BE2C (cell line): Measurements from ENCODE around the gene C5orf22.
"Not testable (repeated sequence)": the region's sequence is repeated elsewhere in the genome, so short reads cannot be mapped to it uniquely, and the experiment has no call there.

ENCODE experiments used
- DNase-seq: peaks from one replicate; pipeline ENCODE4 v3.0.0-alpha.2; 2020
- H3K27me3 ChIP-seq: fragments of 250-450 bp; sonication (Bioruptor Pico); 2 replicates; pipeline ENCODE4 v1.5.1; 2020; ENCODE audit warnings: mild to moderate bottlenecking
- H3K36me3 ChIP-seq: fragments of 250-450 bp; sonication (Bioruptor Pico); 2 replicates; pipeline ENCODE4 v1.5.1; 2020; ENCODE audit warnings: mild to moderate bottlenecking
- H3K4me1 ChIP-seq: fragments of 250-450 bp; sonication (Bioruptor Pico); 2 replicates; pipeline ENCODE4 v1.5.1; 2020
- H3K4me3 ChIP-seq: 2 replicates; pipeline ENCODE4 v1.5.1; 2011; ENCODE audit warnings: low read depth, low read length
- H3K9me3 ChIP-seq: fragments of 250-450 bp; sonication (Bioruptor Pico); 2 replicates; pipeline ENCODE4 v1.5.1; 2020
- CTCF ChIP-seq: IDR thresholded peaks from 2 replicates; pipeline ENCODE4 v1.5.1; 2012; ENCODE audit warnings: mild to moderate bottlenecking, low read depth, low read length

Gene C5orf22

GRCh38 chr5:31534527-31535046, 2.5 kb downstream of the C5orf22 start:
- Histone ChIP-seq H3K36me3 (peaks cover 40% of the 10 kb centered on the region), H3K4me1 (no peaks in the 10 kb centered on the region; the same call in 1 of the 2 replicates), H3K27me3 (no peaks in the 10 kb centered on the region), H3K4me3 (no peak overlapping the region), H3K9me3 (no peaks in the 10 kb centered on the region)
- no peak for DNase-seq
- TF ChIP-seq CTCF: no peak

- Histone ChIP-seq H3K36me3 (peaks cover 62% of the 10 kb centered on the region), H3K4me3 (no peak overlapping the region), H3K4me1 (no peaks in the 10 kb centered on the region; the same call in 1 of the 2 replicates), H3K9me3 (no peaks in the 10 kb centered on the region), H3K27me3 (no peaks in the 10 kb centered on the region)
- TF ChIP-seq CTCF: no peak
- no peak for DNase-seq
These were observed 4.8 kb downstream of the C5orf22 start for GRCh38 chr5:31536873-31537272.

GRCh38 chr5:31537349-31537748, 5.2 kb downstream of the C5orf22 start:
- H3K36me3 ChIP-seq: peaks cover 62% of the 10 kb centered on the region

GRCh38 chr5:31537851-31538250, 5.8 kb downstream of the C5orf22 start:
- DNase-seq: no peak
- H3K9me3 ChIP-seq: no peaks in the 10 kb centered on the region
- no peaks in the 10 kb centered on the region for H3K27me3 ChIP-seq
- H3K36me3 ChIP-seq: peaks cover 62% of the 10 kb centered on the region
- no peak overlapping the region for H3K4me3 ChIP-seq
- no peaks in the 10 kb centered on the region; the same call in 1 of the 2 replicates for H3K4me1 ChIP-seq
- TF ChIP-seq CTCF: no peak

More at GRCh38 chr5:31537349-31537748, 5.2 kb downstream of the C5orf22 start:
- Histone ChIP-seq H3K27me3 (no peaks in the 10 kb centered on the region), H3K9me3 (no peaks in the 10 kb centered on the region), H3K4me1 (no peaks in the 10 kb centered on the region; the same call in 1 of the 2 replicates), H3K4me3 (no peak overlapping the region)
- DNase-seq: no peak
- TF ChIP-seq CTCF: no peak

GRCh38 chr5:31549114-31549513, 17.0 kb downstream of the C5orf22 start:
- not testable (repeated sequence) for H3K4me3 ChIP-seq, H3K9me3 ChIP-seq, DNase-seq, H3K4me1 ChIP-seq, H3K27me3 ChIP-seq
- peaks cover 63% of the 10 kb centered on the region for H3K36me3 ChIP-seq

- Histone ChIP-seq H3K4me3 (no peak overlapping the region), H3K27me3 (no peaks in the 10 kb centered on the region), H3K36me3 (peaks cover 42% of the 10 kb centered on the region), H3K9me3 (no peaks in the 10 kb centered on the region), H3K4me1 (no peaks in the 10 kb centered on the region)
- DNase-seq: no peak
- TF ChIP-seq CTCF: no peak
These were observed 19.8 kb downstream of the C5orf22 start for GRCh38 chr5:31551878-31552277.

- no peaks in the 10 kb centered on the region for H3K9me3 ChIP-seq
- H3K36me3 ChIP-seq: peaks cover 28% of the 10 kb centered on the region
- no peaks in the 10 kb centered on the region for H3K27me3 ChIP-seq
- no peak overlapping the region for H3K4me3 ChIP-seq
- DNase-seq: no peak
- no peak for TF ChIP-seq CTCF
- H3K4me1 ChIP-seq: no peaks in the 10 kb centered on the region
These were observed 21.8 kb downstream of the C5orf22 start for GRCh38 chr5:31553863-31554262.
